DOHH2 (cell line): ENCODE measurements around the gene CIB1.

Experiments
- CTCF ChIP-seq: fragments of 200-600 bp; sonication (generic); IDR thresholded peaks from one replicate; pipeline ENCODE4 v1.5.1; 2014; ENCODE audit warnings: antibody characterized with exemption, mild to moderate bottlenecking, low read depth, low read length; ENCODE audit not compliant: poor library complexity, severe bottlenecking
- EZH2phosphoT487 ChIP-seq: fragments of 200-600 bp; sonication (generic); IDR thresholded peaks from 2 replicates; pipeline ENCODE4 v1.6.1; 2017; ENCODE audit warnings: borderline replicate concordance, mild to moderate bottlenecking, antibody characterized with exemption, low read length, moderate library complexity, mixed read lengths

- TF ChIP-seq CTCF (no peak), EZH2phosphoT487 (no peak)
These were observed 21.3 kb downstream of the CIB1 start for GRCh38 chr15:90212221-90213098.
